MM.1S (cell line): ENCODE measurements around the gene NCLN.

Source experiments
- CTCF ChIP-seq: fragments of 300-600 bp; sonication (generic); IDR thresholded peaks from 2 replicates; pipeline ENCODE4 v1.5.1; 2016; ENCODE audit warnings: antibody characterized with exemption, low read length, mixed read lengths
- EZH2 ChIP-seq: fragments of 300-600 bp; sonication (generic); optimal IDR thresholded peaks from 2 replicates; pipeline ENCODE3; 2017; ENCODE audit warnings: low read depth, mild to moderate bottlenecking, antibody characterized with exemption, low read length, mixed read lengths
- EZH2phosphoT487 ChIP-seq: fragments of 300-600 bp; sonication (generic); IDR thresholded peaks from 2 replicates; pipeline ENCODE4 v1.6.1; 2018; ENCODE audit warnings: antibody characterized with exemption, low read length

DNA sequence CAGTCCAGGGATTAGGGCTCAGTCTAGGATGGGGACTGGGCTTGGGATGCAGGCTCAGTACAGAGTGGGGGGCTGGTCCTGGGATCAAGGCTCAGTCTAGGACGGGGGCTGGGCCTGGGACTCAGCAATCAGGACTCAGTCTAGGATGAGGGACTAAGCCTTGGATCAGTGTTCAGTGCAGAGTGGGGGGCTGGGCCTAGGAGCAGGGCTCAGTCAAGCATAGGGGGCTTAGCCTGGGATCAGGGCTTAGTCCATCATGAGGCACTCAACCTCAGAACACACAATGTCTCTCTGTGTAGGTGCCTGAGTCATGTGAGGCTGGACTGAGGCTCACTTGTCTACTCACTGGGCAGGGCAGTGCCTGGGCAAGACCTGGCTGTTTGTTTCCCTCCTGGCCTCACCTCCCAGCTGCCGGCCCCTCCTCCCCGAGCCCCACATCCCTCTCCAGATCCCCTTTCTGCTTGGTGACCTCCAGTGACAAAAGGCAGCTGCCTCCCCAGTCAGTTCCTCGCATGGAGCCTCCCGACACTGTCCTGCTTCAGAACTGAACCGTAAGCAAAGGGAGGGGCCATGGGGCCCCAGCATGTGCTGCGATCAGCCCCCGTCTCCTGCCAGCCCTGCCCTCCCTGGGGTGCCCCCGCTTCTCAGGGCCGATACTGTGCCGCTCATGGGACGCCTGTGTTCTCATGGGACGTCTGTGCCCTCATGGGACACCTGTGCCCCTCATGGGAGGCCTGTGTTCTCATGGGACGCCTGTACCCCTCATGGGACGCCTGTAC is 13.6 kb upstream of the NCLN start:
- TF ChIP-seq EZH2: no peak
- TF ChIP-seq CTCF: no peak
- no peak for TF ChIP-seq EZH2phosphoT487
